K562 (cell line): ENCODE measurements around the gene MAP3K14. TPM values are rescaled to one million over a fixed set of nuclear protein-coding genes. Genes with fewer than 3 reads are reported as not detected.
A peak's percentile ranks its signal among the peaks of the same experiment; 100 is the strongest.

Experiments used
- ATF7 ChIP-seq: fragments of 450-650 bp; IDR thresholded peaks from 2 replicates; pipeline ENCODE4 v1.7.1; 2014; ENCODE audit warnings: mild to moderate bottlenecking, moderate library complexity
- CHD1 ChIP-seq: fragments of 200-600 bp; sonication (generic); IDR thresholded peaks from one replicate; pipeline ENCODE4 v1.6.1; 2012; ENCODE audit warnings: mild to moderate bottlenecking, moderate library complexity, low read length, inconsistent platforms
- GABPB2 ChIP-seq: fragments of 250-450 bp; sonication (Bioruptor Pico); conservative IDR thresholded peaks from 2 replicates; pipeline ENCODE4 v1.5.1; 2021; ENCODE audit warnings: mild to moderate bottlenecking
- HDAC8 ChIP-seq: fragments of 450-650 bp; IDR thresholded peaks from 2 replicates; pipeline ENCODE4 v1.6.1; 2016; ENCODE audit warnings: mild to moderate bottlenecking, missing genetic modification characterization, moderate library complexity, missing compliant biosample characterization
- KAT7 ChIP-seq: sonication (generic); formaldehyde crosslinking; IDR thresholded peaks from 2 replicates; pipeline ENCODE4 v1.8.0; 2022; ENCODE audit warnings: missing genetic modification reagents, mild to moderate bottlenecking, borderline replicate concordance
- RNF2 ChIP-seq: sonication (generic); IDR thresholded peaks from 2 replicates; pipeline ENCODE4 v1.6.1; 2016
- TFAM ChIP-seq: fragments of 250-450 bp; sonication (Bioruptor Pico); conservative IDR thresholded peaks from 2 replicates; pipeline ENCODE4 v1.5.0; 2021; ENCODE audit warnings: mild to moderate bottlenecking, moderate library complexity
- ZNF212 ChIP-seq: fragments of 450-650 bp; formaldehyde crosslinking; IDR thresholded peaks from 2 replicates; pipeline ENCODE4 v1.4.0; 2020; ENCODE audit warnings: mild to moderate bottlenecking
- ZNF239 ChIP-seq: fragments of 250-450 bp; sonication (Bioruptor Pico); IDR thresholded peaks from 2 replicates; pipeline ENCODE4 v1.4.0; 2020; ENCODE audit warnings: mild to moderate bottlenecking
- ZNF282 ChIP-seq: sonication (generic); formaldehyde crosslinking; IDR thresholded peaks from 2 replicates; pipeline ENCODE4 v1.8.1; 2023; ENCODE audit warnings: missing genetic modification reagents
- ZNF699 ChIP-seq: fragments of 250-450 bp; sonication (Bioruptor Pico); IDR thresholded peaks from 2 replicates; pipeline ENCODE4 v1.8.0; 2021; ENCODE audit warnings: mild to moderate bottlenecking, moderate library complexity; ENCODE audit not compliant: insufficient replicate concordance
- ZNF76 ChIP-seq: fragments of 250-450 bp; sonication (Bioruptor Pico); IDR thresholded peaks from 2 replicates; pipeline ENCODE4 v1.4.0; 2020; ENCODE audit warnings: mild to moderate bottlenecking, moderate library complexity, borderline replicate concordance
- polyA plus RNA-seq, 8 experiments: library from polyadenylated mRNA; depleted of rRNA in 4 of 8; stranded (reverse) in 5 of 8; unstranded in 3 of 8; fragments of >200 nt; fragmentation: Nextera tagmentation in 2 of 8; fragmentation: Illumina TruSeq in 1 of 8; extraction: Ambion mirVana in 2 of 8; extraction: Trizol in 1 of 8; gene quantifications; 2 replicates each; pipeline versions ENCODE4 v1.2.1 to v1.2.3, GENCODE V29; 2011 to 2014; ENCODE audit warnings: inconsistent platforms in 1 of 8, missing spikeins in 1 of 8
- total RNA-seq, 7 experiments: library from RNA; depleted of rRNA in 6 of 7; stranded (reverse); fragments of >200 nt in 6 of 7; fragmentation: Illumina TruSeq in 2 of 7; extraction: Trizol in 2 of 7; gene quantifications; 2 replicates each; pipeline versions ENCODE4 v1.2.1 to v1.2.3, GENCODE V29; 2011 to 2021; ENCODE audit warnings: low replicate concordance in 1 of 7
- TF ChIP-seq, protein P1 (sequence below), 2 experiments: fragments of 450-650 bp; IDR thresholded peaks; 2 replicates each; pipeline ENCODE4 v1.6.1; 2016; ENCODE audit warnings: mild to moderate bottlenecking in 2 of 2, borderline replicate concordance in 1 of 2, low read depth in 1 of 2, moderate library complexity in 1 of 2
- TF ChIP-seq, protein P2 (sequence below), 3 experiments: IDR thresholded peaks in 2 of 3; conservative IDR thresholded peaks in 1 of 3; 2 replicates each; pipeline ENCODE4 v1.5.1; 2011 to 2012; ENCODE audit warnings: low read length in 3 of 3, mild to moderate bottlenecking in 3 of 3, control low read depth in 2 of 3, improper control_type of control experiment in 1 of 3, inconsistent platforms in 1 of 3, low read depth in 1 of 3, mixed read lengths in 1 of 3, moderate library complexity in 1 of 3; ENCODE audit not compliant: insufficient read depth in 2 of 3
- TF ChIP-seq, protein P3 (sequence below): fragments of 250-450 bp; sonication (Bioruptor Pico); IDR thresholded peaks from 2 replicates; pipeline ENCODE4 v1.5.0; 2021
- TF ChIP-seq, protein P4 (sequence below): fragments of 450-650 bp; IDR thresholded peaks from one replicate; pipeline ENCODE4 v1.6.1; 2018; ENCODE audit warnings: mild to moderate bottlenecking, moderate library complexity; ENCODE audit not compliant: partially characterized antibody

MAP3K14 gene
- total and polyA plus RNA-seq, 9 of the 15 experiments (the other 6 are each of a cell fraction or from before 2014, with no cell fraction given) = 0.45 to 8.7 (median 3.2) TPM

DNA sequence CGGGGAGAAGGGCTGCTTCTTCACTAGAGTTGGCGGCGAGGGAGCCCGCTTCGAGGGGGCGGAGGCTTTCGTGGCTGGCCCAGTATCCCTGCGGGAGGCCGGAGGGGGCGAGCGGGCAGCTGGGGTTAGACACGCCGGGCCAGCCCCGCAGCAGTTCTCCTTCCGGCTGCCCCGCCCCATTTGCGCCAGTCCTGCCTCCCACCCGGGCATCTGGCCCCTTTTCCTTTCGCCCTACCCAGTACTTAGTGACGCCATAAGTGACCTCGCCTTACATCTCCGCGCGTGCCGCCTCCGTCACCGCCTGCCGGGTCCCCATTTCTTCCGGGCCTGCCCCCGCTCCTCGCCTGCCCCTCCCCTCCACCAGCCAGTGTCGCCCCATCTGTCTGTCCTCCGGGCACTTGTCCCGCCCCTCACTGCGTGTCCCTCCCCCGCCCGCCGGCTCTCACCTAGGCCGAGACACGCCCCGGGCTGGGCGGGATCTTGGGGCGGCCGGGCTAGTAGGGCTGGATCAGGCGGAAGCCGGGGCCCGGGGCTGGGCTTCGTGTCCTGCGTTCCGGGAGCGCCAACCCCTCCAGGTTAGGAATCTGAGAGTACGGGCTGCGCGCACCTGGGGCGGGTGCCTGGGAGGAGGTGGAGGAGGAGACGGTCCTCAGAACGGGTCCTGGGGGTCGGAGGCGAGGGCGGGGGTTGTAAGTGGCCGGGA lies 69.2 kb downstream of the MAP3K14 start (continued):
- TF ChIP-seq, protein P1, sequence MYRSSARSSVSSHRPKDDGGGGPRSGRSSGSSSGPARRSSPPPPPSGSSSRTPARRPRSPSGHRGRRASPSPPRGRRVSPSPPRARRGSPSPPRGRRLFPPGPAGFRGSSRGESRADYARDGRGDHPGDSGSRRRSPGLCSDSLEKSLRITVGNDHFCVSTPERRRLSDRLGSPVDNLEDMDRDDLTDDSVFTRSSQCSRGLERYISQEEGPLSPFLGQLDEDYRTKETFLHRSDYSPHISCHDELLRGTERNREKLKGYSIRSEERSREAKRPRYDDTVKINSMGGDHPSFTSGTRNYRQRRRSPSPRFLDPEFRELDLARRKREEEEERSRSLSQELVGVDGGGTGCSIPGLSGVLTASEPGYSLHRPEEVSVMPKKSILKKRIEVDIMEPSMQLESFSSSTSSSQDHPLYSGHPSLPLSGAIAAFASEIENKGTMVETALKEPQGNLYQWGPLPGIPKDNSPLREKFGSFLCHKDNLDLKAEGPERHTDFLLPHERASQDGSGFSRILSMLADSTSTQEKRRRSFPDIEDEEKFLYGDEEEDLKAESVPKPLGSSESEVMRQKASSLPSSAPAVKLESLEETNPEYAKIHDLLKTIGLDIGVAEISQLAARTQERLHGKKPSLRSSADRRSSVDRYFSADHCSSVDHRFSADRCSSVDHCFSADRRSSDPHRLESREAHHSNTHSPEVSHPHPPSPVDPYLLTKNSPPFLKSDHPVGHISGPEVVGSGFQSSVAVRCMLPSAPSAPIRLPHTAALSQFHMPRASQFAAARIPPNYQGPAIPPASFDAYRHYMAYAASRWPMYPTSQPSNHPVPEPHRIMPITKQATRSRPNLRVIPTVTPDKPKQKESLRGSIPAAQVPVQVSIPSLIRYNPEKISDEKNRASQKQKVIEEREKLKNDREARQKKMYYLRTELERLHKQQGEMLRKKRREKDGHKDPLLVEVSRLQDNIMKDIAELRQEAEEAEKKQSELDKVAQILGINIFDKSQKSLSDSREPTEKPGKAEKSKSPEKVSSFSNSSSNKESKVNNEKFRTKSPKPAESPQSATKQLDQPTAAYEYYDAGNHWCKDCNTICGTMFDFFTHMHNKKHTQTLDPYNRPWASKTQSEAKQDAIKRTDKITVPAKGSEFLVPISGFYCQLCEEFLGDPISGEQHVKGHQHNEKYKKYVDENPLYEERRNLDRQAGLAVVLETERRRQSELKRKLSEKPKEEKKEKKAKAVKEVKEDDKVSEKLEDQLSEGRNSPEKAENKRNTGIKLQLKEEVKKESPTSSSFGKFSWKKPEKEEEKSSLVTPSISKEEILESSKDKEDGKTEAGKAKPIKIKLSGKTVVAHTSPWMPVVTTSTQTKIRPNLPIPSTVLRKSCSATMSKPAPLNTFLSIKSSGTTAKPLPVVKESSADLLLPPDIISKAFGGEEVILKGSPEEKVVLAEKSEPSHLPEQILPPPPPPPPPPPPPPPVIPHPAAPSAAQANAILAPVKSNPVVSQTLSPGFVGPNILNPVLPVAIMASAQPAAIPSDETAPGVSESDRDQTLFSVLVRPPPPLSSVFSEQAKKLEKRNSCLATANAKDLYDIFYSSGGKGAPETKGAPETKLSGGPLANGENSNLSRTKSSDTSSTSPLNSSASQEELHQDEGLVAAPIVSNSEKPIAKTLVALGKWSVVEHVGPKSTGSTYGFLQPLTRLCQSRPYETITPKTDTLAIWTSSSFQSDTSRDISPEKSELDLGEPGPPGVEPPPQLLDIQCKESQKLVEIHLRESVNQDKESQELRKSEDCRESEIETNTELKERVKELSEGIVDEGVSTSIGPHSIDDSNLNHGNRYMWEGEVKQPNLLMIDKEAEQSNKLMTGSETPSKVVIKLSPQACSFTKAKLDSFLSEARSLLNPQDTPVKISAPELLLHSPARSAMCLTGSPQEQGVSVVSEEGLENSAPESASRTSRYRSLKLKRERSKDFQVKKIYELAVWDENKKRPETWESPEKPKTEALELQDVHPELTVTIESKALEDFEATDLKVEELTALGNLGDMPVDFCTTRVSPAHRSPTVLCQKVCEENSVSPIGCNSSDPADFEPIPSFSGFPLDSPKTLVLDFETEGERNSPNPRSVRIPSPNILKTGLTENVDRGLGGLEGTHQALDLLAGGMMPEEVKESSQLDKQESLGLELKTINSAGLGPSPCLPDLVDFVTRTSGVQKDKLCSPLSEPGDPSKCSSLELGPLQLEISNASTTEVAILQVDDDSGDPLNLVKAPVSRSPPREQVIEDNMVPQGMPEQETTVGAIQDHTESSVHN (IDR thresholded peaks at IDR 0.05; ENCODE audit: borderline replicate concordance in 1 of 2, low read depth in 1 of 2) = no peak
- no peak for TF ChIP-seq TFAM (CRISPR knock-in tag)
- no peak for TF ChIP-seq CHD1
- TF ChIP-seq ZNF239 (CRISPR knock-in tag) = no peak
- TF ChIP-seq, protein P2, sequence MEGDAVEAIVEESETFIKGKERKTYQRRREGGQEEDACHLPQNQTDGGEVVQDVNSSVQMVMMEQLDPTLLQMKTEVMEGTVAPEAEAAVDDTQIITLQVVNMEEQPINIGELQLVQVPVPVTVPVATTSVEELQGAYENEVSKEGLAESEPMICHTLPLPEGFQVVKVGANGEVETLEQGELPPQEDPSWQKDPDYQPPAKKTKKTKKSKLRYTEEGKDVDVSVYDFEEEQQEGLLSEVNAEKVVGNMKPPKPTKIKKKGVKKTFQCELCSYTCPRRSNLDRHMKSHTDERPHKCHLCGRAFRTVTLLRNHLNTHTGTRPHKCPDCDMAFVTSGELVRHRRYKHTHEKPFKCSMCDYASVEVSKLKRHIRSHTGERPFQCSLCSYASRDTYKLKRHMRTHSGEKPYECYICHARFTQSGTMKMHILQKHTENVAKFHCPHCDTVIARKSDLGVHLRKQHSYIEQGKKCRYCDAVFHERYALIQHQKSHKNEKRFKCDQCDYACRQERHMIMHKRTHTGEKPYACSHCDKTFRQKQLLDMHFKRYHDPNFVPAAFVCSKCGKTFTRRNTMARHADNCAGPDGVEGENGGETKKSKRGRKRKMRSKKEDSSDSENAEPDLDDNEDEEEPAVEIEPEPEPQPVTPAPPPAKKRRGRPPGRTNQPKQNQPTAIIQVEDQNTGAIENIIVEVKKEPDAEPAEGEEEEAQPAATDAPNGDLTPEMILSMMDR (IDR thresholded peaks at IDR 0.05 in 2 of 3, conservative IDR thresholded peaks at IDR 0.05 in 1 of 3; ENCODE audit: insufficient read depth in 2 of 3, low read depth in 1 of 3, low read length in 3 of 3) = no peak
- TF ChIP-seq KAT7 (CRISPR knock-in tag) = no peak
- no peak for TF ChIP-seq ZNF76 (CRISPR knock-in tag)
- TF ChIP-seq, protein P3, sequence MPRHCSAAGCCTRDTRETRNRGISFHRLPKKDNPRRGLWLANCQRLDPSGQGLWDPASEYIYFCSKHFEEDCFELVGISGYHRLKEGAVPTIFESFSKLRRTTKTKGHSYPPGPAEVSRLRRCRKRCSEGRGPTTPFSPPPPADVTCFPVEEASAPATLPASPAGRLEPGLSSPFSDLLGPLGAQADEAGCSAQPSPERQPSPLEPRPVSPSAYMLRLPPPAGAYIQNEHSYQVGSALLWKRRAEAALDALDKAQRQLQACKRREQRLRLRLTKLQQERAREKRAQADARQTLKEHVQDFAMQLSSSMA = no peak
- TF ChIP-seq, protein P4, sequence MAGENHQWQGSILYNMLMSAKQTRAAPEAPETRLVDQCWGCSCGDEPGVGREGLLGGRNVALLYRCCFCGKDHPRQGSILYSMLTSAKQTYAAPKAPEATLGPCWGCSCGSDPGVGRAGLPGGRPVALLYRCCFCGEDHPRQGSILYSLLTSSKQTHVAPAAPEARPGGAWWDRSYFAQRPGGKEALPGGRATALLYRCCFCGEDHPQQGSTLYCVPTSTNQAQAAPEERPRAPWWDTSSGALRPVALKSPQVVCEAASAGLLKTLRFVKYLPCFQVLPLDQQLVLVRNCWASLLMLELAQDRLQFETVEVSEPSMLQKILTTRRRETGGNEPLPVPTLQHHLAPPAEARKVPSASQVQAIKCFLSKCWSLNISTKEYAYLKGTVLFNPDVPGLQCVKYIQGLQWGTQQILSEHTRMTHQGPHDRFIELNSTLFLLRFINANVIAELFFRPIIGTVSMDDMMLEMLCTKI = no peak
- no peak for TF ChIP-seq ZNF699 (CRISPR knock-in tag)
- TF ChIP-seq RNF2 = no peak
- TF ChIP-seq ZNF282 (CRISPR knock-in tag) = no peak
- no peak for TF ChIP-seq ZNF212 (CRISPR knock-in tag)
- no peak for TF ChIP-seq GABPB2 (CRISPR knock-in tag)
- TF ChIP-seq HDAC8 = no peak
- peak; percentile 42; the same call in 1 of the 2 replicates for TF ChIP-seq ATF7
